Activated CD8-positive, alpha-beta T cell treated with anti-CD3 and anti-CD28 coated beads for 36 hours (primary cell): ENCODE results near the gene ACADSB. TPM values are rescaled to one million over a fixed set of nuclear protein-coding genes. Genes with fewer than 3 reads are reported as not detected.

Source experiments
- ATAC-seq: fragments of 200-7000 bp; cut with Tn5 transposase; one replicate; pipeline ENCODE4 v1.10.0; 2021; ENCODE audit warnings: mild to moderate bottlenecking, moderate library complexity
- CTCF ChIA-PET: fragments of 350-600 bp; sonication (Branson Sonifier 250); formaldehyde crosslinking; loops from one replicate; lab custom pipeline; 2021; ENCODE audit warnings: antibody characterized with exemption; lab: Charles Lee
- POLR2A ChIA-PET: fragments of 350-600 bp; sonication (Branson Sonifier 250); formaldehyde crosslinking; loops from one replicate; lab custom pipeline; 2021; ENCODE audit warnings: antibody characterized with exemption; lab: Charles Lee
- DNase-seq: peaks from one replicate; pipeline ENCODE4 v3.0.0-alpha.2; 2020
- H3K27ac Mint-ChIP-seq: one replicate; pipeline ENCODE4 v1.8.0; 2021; ENCODE audit warnings: mild to moderate bottlenecking, mixed read lengths
- H3K27me3 Mint-ChIP-seq: one replicate; pipeline ENCODE4 v1.8.0; 2021; ENCODE audit warnings: mixed read lengths
- H3K36me3 Mint-ChIP-seq: one replicate; pipeline ENCODE4 v1.8.0; 2021; ENCODE audit warnings: low read depth, mixed read lengths
- H3K4me1 Mint-ChIP-seq: one replicate; pipeline ENCODE4 v1.8.0; 2021; ENCODE audit warnings: low read depth, mixed read lengths
- H3K4me3 Mint-ChIP-seq: one replicate; pipeline ENCODE4 v1.8.0; 2021; ENCODE audit warnings: mild to moderate bottlenecking, moderate library complexity, mixed read lengths
- H3K9me3 Mint-ChIP-seq: one replicate; pipeline ENCODE4 v1.8.0; 2021; ENCODE audit warnings: mixed read lengths
- intact Hi-C: fragments of 100-400 bp; cut with micrococcal nuclease; formaldehyde crosslinking; loops from one replicate; pipeline ENCODE4 v1.10.0; 2022
- total RNA-seq, 2 experiments: library from RNA; stranded (reverse); gene quantifications; one replicate each; pipeline ENCODE4 v1.2.3, GENCODE V29; 2021
- TF ChIP-seq, protein P1 (sequence below): fragments of 200-600 bp; IDR thresholded peaks from one replicate; pipeline ENCODE4 v1.8.0; 2022; ENCODE audit warnings: antibody characterized with exemption, mild to moderate bottlenecking

ACADSB gene
- total RNA-seq, 2 experiments from 2014 or later, result 19.7 to 20.7 TPM

DNA sequence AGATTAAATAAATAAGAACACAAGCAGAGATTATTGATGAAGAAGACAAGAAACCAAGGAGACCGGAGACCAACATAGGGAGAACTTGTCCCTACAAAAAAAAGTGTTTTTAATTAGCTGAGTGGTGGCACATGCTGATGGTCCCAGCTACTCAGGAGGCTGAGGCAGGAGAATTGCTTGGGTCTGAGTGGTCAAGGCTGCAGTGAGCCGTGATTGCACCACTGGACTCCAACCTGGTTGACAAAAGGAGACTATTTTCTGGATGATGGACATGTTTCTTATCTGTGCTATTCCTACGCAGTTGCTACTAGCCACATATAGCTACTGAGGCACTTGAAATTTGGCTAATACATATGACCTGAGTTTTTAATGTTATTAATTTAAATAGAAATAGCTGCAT is 9.9 kb upstream of the ACADSB start:
- ChIA-PET POLR2A (interaction anchor here (2.3 to 3.5 kb wide), 2 partner anchors 10 to 17 kb away, joined by 9 to 15 read pairs; partner anchors contain the start of genes ACADSB and IKZF5), CTCF (interaction anchor here (0.6 to 4.2 kb wide), 3 partner anchors 8 to 177 kb away, joined by 3 to 24 read pairs (median 3); partner anchors contain the start of gene PSTK)
- Mint-ChIP-seq H3K4me3 (no peak overlapping the region), H3K27ac (no peak overlapping the region), H3K36me3 (peaks cover 21% of the 10 kb centered on the region), H3K9me3 (no peaks in the 10 kb centered on the region), H3K27me3 (no peaks in the 10 kb centered on the region), H3K4me1 (peaks cover 37% of the 10 kb centered on the region)
- intact Hi-C loops, result no loop called here
- TF ChIP-seq, protein P1, sequence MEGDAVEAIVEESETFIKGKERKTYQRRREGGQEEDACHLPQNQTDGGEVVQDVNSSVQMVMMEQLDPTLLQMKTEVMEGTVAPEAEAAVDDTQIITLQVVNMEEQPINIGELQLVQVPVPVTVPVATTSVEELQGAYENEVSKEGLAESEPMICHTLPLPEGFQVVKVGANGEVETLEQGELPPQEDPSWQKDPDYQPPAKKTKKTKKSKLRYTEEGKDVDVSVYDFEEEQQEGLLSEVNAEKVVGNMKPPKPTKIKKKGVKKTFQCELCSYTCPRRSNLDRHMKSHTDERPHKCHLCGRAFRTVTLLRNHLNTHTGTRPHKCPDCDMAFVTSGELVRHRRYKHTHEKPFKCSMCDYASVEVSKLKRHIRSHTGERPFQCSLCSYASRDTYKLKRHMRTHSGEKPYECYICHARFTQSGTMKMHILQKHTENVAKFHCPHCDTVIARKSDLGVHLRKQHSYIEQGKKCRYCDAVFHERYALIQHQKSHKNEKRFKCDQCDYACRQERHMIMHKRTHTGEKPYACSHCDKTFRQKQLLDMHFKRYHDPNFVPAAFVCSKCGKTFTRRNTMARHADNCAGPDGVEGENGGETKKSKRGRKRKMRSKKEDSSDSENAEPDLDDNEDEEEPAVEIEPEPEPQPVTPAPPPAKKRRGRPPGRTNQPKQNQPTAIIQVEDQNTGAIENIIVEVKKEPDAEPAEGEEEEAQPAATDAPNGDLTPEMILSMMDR, result no peak
- ATAC-seq, result no peak
- no peak for DNase-seq

DNA sequence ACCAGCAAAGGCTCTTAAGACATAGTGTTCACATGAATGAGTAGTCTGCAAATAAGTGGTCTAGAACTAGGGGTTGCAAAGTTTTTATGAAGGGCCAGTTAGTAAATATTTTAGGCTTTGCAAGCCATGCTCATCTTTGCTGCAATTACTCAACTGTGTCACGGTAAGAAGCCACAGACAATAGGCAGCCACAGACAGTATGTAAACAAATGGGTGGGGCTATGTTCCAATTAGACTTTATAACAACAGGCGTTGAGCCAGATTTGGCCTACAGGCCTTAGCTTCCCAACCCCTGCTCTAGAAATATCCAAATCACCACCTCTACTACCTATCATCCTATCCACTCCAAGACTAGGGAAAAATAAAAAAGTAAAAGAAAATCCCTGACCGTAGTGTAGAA is 9.5 kb upstream of the ACADSB start:
- TF ChIP-seq, protein P1, result no peak
- no peaks in the 10 kb centered on the region for H3K27me3 Mint-ChIP-seq
- POLR2A ChIA-PET, result interaction anchor here (0.6 to 3.5 kb wide), 3 partner anchors 8 to 18 kb away, joined by 3 to 15 read pairs (median 9); partner anchors contain the start of genes ACADSB and IKZF5
- no peaks in the 10 kb centered on the region for H3K9me3 Mint-ChIP-seq
- CTCF ChIA-PET, result interaction anchor here (0.9 to 4.2 kb wide), 2 partner anchors 8 to 18 kb away, joined by 3 to 24 read pairs; partner anchors contain the start of gene PSTK
- ATAC-seq (no peak), DNase-seq (no peak)
- peaks cover 40% of the 10 kb centered on the region for H3K4me1 Mint-ChIP-seq
- no peak overlapping the region for H3K4me3 Mint-ChIP-seq
- intact Hi-C loops, result no loop called here
- peaks cover 17% of the 10 kb centered on the region for H3K36me3 Mint-ChIP-seq
- no peak overlapping the region for H3K27ac Mint-ChIP-seq

DNA sequence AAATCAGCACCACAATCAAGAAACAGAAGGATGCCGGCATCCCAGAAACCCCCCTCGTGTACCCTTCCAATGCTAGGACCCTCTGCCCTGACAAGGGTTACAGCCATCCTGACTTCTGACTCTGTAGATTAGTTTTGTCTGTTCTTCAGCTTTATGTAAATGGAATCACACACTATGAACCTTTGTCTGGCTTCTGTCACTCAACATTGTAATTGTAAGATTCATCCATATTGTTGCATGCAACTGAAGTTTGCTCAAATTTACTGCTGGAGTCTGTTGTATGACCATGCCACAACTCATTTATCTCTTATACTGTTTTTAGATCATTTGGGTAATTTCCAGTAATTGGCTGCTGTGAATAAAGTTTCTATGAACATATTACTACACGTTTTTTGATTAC is 8.7 kb upstream of the ACADSB start:
- intact Hi-C loops, result no loop called here
- TF ChIP-seq, protein P1, result no peak

DNA sequence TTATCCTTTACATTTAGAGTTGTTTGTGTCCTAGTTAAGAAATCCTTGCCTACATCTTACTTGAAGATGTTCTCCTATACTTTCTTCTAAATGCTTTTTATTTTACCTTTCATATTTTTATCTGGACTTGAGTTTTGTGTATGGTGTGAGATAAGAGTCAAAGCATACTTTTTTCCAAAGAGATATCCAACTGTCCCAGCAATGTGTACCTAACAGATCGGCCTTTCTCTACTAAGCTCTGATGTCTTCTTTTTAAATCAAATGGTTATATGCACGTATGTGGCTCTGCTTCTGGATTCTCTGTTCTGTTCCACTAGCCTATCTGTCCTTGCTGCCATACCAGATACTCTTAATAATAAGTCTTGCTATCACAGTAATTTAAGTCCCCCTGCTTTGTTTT is 7.4 kb upstream of the ACADSB start:
- DNase-seq (no peak), ATAC-seq (no peak)
- Mint-ChIP-seq H3K36me3 (peaks cover 16% of the 10 kb centered on the region), H3K27me3 (no peaks in the 10 kb centered on the region), H3K27ac (peak overlapping the region; percentile 25), H3K4me1 (peaks cover 52% of the 10 kb centered on the region), H3K4me3 (no peak overlapping the region), H3K9me3 (no peaks in the 10 kb centered on the region)
- POLR2A ChIA-PET, result interaction anchor here (2.3 kb wide), 1 partner anchor 20 kb away, joined by 9 read pairs; no protein-coding TSS in a partner anchor
- CTCF ChIA-PET, result interaction anchor here (4.2 kb wide), 1 partner anchor 20 kb away, joined by 24 read pairs; the partner anchor contains the start of gene PSTK
- intact Hi-C loops, result no loop called here
- TF ChIP-seq, protein P1, result no peak

More for the DNA sequence above, 8.7 kb upstream of the ACADSB start:
- ATAC-seq (no peak), DNase-seq (no peak)
- Mint-ChIP-seq H3K27ac (peak overlapping the region; percentile 71), H3K36me3 (peaks cover 14% of the 10 kb centered on the region), H3K27me3 (no peaks in the 10 kb centered on the region), H3K4me3 (no peak overlapping the region), H3K4me1 (peaks cover 42% of the 10 kb centered on the region), H3K9me3 (no peaks in the 10 kb centered on the region)
- ChIA-PET POLR2A (interaction anchor here (0.6 to 3.5 kb wide), 3 partner anchors 8 to 18 kb away, joined by 3 to 15 read pairs (median 9); partner anchors contain the start of genes ACADSB and IKZF5), CTCF (interaction anchor here (4.2 kb wide), 1 partner anchor 19 kb away, joined by 24 read pairs; the partner anchor contains the start of gene PSTK)

DNA sequence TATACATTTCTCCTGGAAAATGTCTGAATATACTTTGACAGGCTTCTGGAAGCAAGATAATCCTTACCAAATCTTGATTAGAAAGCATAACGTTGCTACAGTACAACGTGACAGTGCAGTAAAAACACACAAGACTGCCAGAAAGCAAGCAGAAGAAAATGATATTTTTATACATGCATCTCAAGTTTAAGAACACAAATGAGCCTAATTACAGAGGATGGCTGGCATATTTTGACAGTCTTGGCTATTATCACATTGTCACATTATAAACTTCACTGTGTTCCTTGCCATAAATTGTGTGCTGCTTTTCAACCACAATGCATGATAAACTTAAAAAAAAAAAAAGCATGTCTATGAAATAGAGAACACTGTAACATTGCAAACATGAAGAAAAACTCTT is 4.5 kb upstream of the ACADSB start:
- TF ChIP-seq, protein P1, result no peak
- no peak overlapping the region for H3K27ac Mint-ChIP-seq
- peaks cover 13% of the 10 kb centered on the region for H3K36me3 Mint-ChIP-seq
- DNase-seq (no peak), ATAC-seq (no peak)
- H3K27me3 Mint-ChIP-seq, result no peaks in the 10 kb centered on the region
- H3K9me3 Mint-ChIP-seq, result no peaks in the 10 kb centered on the region
- ChIA-PET CTCF (no interaction called here), POLR2A (interaction anchor here (1.5 kb wide), 1 partner anchor 20 kb away, joined by 3 read pairs; no protein-coding TSS in a partner anchor)
- peaks cover 48% of the 10 kb centered on the region for H3K4me1 Mint-ChIP-seq
- intact Hi-C loops, result no loop called here
- H3K4me3 Mint-ChIP-seq, result no peak overlapping the region
